Activated CD4-positive, alpha-beta T cell treated with anti-CD3 and anti-CD28 coated beads, Interleukin-2, amount 50 U/mL, for 16 hours (primary cell): ENCODE data around the gene TUBA3C.
"Not testable (repeated sequence)": the region's sequence is repeated elsewhere in the genome, so short reads cannot be mapped to it uniquely, and the experiment has no call there.

Experiments used
- DNase-seq: peaks from one replicate; pipeline ENCODE4 v3.0.0-alpha.2; 2020

The TUBA3C gene

DNA sequence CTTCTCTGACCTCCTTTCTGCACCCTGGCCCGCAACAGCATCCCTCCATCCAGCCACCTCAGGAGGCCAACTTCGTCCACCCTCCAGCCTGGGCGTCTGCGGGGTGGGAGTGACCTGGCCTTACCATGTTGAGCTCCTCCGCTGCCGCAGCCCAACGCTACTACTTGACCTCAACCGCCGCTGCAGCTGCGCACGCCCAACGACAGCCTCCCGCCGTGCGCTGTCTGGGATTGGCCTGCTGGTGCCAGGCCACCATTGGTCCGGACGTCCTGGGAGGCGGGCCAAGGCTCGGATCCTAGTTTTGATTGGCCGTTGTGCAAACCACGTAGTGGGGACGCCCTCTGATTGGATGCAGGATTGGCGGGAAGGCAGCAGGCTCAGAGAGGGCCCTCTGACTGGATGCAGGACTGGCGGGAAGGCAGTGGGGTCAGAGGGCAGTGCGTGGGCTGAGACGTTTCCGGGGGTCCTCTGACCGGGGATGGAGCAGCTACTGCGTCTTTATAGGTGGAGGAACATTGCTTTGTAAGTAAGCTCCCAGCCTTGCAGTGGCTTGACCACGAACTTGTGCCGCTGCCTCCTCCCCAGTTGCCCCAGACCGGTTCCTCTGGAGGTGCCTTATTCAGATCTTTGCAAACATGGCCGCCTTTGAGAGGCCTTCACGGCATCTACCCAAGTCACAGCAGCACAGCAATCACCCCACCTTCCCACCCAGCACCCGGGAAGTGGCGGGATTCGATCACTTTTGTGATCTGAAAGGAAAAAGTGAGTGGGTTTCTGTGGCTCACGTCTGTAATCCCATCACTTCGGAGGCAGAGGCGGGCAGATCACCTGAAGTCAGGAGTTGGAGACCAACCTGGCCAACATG, at the start of gene TUBA3C:
Gene TUBA3C, minus strand, starts transcription at position 204 of the 865 bp plus-strand sequence. Its CDS starts 77 bp downstream, at position 127.
- DNase-seq, result no peak

DNA sequence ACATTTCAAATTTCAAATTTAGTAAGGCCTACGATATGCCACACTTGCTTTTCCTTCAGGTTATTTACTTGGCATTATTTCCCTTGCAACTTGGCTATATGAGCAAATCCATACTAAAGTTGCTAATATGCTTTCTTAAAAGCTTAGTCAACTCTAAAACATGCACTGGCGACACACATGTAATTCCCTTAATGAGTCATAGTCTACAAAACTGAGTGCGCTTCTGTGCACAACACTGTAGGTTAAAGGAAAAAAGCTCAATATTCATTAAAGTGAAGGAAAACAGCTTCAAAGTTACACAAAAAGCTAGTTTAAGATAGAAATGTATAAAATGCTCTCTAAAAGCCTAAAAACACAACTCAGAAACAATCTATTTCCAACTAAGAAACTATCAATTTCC, 25.8 kb upstream of the TUBA3C start:
- not testable (repeated sequence) for DNase-seq

DNA sequence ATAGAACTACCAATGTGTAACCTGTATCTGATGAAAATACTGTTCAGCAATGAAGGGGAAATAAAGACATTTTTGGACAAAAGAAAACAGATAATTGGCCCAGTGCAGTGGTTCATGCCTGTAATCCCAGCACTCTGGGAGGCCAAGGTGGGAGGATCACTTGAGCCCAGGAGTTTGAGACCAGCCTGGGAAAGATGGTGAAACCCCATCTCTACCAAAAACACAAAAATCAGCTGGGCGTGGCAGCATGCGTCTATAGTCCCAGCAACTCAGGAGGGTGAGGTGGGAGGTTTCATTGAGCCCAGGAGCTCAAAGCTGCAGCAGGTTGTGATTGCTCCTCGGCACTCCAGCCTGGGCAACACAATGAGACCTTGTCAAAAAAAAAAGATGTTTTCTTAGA, 11.0 kb upstream of the TUBA3C start:
- not testable (repeated sequence) for DNase-seq

DNA sequence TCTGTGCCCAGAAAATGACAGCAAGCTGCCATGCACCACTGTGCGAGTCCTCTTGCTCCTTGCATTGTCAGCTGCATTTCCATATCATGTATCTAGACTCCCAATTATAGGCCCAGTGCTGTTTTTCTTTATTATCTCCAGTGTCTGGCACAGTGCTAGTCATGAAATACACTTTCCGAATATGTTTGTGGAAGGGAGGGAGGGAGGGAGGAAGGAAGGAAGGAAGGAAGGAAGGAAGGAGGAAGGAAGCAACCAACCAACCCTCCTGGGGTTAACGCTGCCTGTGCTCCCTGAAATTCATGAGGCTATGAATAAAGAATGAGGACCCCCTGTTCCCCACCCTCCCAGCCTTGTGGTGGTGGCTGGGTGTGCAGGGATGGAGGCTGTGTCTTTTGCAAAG, 8.3 kb upstream of the TUBA3C start:
- not testable (repeated sequence) for DNase-seq

DNA sequence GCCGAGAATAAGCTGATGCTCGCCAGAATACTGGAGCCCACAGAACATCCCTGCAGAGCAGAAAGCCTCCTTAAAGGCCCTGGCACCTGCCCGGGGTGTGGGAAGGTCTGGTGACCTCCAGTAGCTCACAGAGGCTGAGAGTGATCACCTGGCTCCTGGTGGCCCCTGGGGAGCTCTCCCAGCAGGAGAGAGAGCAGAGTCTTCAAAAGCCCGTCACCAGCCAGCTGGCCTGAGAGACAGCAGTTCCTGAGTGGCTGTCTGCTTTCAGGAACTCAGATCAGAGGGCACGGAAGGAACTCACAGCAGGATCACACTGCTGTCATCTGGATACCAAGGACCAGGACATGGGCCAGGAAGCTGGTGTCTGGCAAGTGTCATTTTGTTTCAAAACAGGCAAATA, 7.7 kb upstream of the TUBA3C start:
- not testable (repeated sequence) for DNase-seq

GRCh38 chr13:19185865-19186645, 4.4 kb upstream of the TUBA3C start:
- no peak for DNase-seq

GRCh38 chr13:19185086-19185864, 3.7 kb upstream of the TUBA3C start:
- no peak for DNase-seq

DNA sequence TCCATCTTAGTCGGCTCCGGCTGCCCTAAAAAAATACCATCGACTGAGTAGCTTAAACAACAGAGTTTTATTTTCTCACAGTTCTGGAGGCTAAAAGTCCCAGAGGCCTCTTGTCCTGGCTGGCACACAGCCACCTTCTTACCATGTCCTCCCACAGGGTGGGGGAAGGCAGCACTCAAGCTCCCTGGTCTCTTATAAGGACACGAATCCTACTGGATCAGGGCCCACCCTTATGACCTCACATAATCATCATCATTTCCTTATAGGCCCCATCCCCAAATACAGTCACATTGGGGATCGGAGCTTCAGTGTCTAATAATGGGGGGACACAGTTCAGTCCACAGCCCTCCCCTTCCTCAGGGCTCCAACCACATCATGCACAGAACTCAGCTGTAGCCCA, 2.6 kb upstream of the TUBA3C start:
- DNase-seq, result no peak

GRCh38 chr13:19183676-19184075, 2.1 kb upstream of the TUBA3C start:
- no peak for DNase-seq

- DNase-seq, result no peak
Observed at GRCh38 chr13:19182536-19182935, 912 bp upstream of the TUBA3C start.

DNA sequence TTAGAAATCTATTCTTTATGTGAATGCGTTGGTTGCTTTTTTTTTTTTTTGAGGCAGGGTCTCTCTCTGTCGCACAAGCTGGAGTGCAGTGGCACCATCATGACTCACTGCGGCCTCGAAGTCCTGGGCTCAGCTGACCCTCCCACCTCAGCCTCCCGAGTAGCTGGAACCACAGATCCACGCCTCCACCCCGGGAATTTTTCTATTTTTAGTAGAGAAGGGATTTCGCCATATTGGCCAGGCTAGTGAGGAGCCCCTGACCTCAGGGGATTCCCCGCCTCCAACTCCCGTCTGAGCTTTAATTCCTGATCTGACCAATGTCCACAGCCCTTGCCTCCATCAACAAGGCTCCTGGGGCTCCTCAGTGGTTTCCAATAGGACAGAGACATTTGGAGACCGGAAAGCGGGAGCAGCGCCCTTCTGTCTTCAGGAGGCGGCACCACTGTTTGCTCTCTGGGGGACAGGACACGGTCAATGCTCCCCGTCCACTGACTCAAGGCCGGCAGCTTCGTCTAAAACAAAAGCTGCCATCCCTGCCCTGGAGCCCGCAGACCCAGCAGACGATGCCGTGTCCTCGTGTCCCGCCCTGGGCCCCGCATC, 503 bp downstream of the TUBA3C start:
- DNase-seq, result no peak

- DNase-seq, result no peak
Observed at GRCh38 chr13:19179916-19180315, 1.7 kb downstream of the TUBA3C start.

- DNase-seq, result no peak
Observed at GRCh38 chr13:19178901-19179593, 2.6 kb downstream of the TUBA3C start.

DNA sequence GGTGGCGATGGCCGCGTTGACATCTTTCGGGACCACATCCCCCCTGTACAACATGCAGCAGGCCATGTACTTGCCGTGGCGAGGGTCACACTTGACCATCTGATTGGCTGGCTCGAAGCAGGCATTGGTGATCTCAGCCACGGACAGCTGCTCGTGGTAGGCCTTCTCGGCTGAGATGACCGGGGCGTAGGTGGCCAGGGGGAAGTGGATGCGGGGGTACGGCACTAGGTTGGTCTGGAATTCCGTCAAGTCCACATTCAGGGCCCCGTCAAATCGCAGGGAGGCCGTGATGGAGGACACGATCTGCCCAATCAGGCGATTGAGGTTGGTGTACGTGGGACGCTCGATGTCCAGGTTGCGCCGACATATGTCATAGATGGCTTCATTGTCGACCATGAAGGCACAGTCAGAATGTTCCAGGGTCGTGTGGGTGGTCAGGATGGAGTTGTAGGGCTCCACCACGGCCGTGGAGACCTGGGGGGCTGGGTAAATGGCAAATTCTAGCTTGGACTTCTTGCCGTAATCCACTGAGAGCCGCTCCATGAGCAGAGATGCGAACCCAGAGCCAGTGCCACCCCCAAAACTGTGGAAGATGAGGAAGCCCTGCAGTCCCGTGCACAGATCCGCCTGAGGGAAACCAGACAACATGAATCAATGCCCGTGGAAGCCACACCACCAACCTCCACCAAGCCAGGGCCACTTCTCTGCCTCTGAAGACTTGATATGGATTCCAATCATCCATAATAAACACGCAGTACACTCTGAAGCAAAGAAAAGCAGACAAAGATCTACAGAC, 4.4 kb downstream of the TUBA3C start:
- not testable (repeated sequence) for DNase-seq

DNA sequence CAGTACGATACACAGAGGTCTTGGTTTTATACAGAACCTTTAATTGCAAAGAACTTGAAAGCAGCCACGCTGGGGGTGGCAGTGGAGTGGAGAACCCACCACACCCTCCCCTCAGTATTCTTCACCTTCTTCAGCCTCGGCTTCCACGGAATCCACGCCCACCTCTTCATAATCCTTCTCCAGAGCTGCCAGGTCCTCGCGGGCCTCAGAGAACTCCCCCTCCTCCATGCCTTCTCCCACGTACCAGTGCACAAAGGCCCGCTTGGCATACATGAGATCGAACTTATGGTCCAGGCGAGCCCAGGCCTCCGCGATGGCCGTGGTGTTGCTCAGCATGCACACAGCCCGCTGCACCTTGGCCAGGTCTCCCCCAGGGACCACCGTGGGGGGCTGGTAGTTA, 7.9 kb downstream of the TUBA3C start:
- DNase-seq, result no peak

- no peak for DNase-seq
Observed at GRCh38 chr13:19172647-19173030, 9.0 kb downstream of the TUBA3C start.

DNA sequence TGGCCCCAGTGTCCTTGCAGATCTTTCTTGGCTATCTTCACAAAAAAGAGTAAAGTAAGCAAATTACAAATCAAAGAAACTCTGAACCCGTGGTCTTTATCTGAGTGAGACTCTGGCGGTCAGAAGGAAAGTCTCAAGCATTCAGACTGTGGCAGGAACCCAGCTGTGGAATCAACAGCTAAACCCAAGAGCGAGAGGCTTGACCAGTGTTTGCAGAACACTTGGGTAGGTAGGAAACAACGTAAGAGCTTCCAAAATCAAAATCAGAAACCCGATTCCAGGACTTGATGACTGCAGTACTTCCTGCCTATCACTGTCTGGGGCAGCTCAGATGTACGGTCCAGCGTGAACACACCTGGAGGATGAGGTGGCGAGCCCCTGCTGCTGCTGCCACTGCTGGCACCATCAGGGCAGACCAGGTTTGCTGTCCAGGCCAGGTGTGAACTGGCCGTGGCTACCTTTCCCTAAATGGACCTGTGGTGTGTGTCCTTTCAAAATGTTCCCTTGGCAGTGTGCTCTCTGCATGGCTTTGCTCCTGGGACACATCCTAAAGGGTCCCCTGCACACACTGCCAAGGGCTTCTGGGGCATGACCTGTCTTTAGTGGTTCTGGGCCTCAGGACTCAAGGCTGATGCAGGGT, 9.5 kb downstream of the TUBA3C start:
- no peak for DNase-seq

GRCh38 chr13:19171563-19171962, 10.1 kb downstream of the TUBA3C start:
- DNase-seq, result no peak

GRCh38 chr13:19169991-19170390, 11.6 kb downstream of the TUBA3C start:
- no peak for DNase-seq

GRCh38 chr13:19169496-19169895, 12.1 kb downstream of the TUBA3C start:
- no peak for DNase-seq

GRCh38 chr13:19161308-19161707, 20.3 kb downstream of the TUBA3C start:
- DNase-seq, result no peak
